Stimulated activated CD4-positive, alpha-beta T cell treated with anti-CD3 and anti-CD28 coated beads, Interleukin-1b, Interleukin-23, amount 100 ng/mL, for 1 hour (primary cell): ENCODE results near the gene CAMK4.
"Not testable (repeated sequence)": the region's sequence is repeated elsewhere in the genome, so short reads cannot be mapped to it uniquely, and the experiment has no call there.

Experiments used
- DNase-seq, 2 donors: peaks; one replicate each; pipeline ENCODE4 v3.0.0-alpha.2; 2020; ENCODE audit warnings: low read depth in 2 of 2

The CAMK4 gene

GRCh38 chr5:111310711-111311620, 86.8 kb downstream of the CAMK4 start:
- DNase-seq: no peak

GRCh38 chr5:111311666-111312065, 87.5 kb downstream of the CAMK4 start:
- no peak for DNase-seq

- DNase-seq: no peak
Observed at GRCh38 chr5:111313017-111313724, 89.0 kb downstream of the CAMK4 start.

GRCh38 chr5:111320953-111321352, 96.8 kb downstream of the CAMK4 start:
- no peak for DNase-seq

- DNase-seq: no peak
Observed at GRCh38 chr5:111321376-111321775, 97.2 kb downstream of the CAMK4 start.

GRCh38 chr5:111326551-111326950, 102.4 kb downstream of the CAMK4 start:
- DNase-seq: no peak

GRCh38 chr5:111337133-111337532, 112.9 kb downstream of the CAMK4 start:
- no peak for DNase-seq

GRCh38 chr5:111337688-111338087, 113.5 kb downstream of the CAMK4 start:
- no peak for DNase-seq

GRCh38 chr5:111345731-111346130, 121.5 kb downstream of the CAMK4 start:
- no peak for DNase-seq

- no peak for DNase-seq
Observed at GRCh38 chr5:111347021-111347420, 122.8 kb downstream of the CAMK4 start.

GRCh38 chr5:111348661-111349329, 124.6 kb downstream of the CAMK4 start:
- no peak for DNase-seq

- DNase-seq: no peak
Observed at GRCh38 chr5:111349429-111349828, 125.2 kb downstream of the CAMK4 start.

GRCh38 chr5:111353035-111353434, 128.9 kb downstream of the CAMK4 start:
- no peak for DNase-seq

- DNase-seq: not testable (repeated sequence)
Observed at GRCh38 chr5:111358726-111359125, 134.5 kb downstream of the CAMK4 start.

- DNase-seq: no peak
Observed at GRCh38 chr5:111360173-111360572, 136.0 kb downstream of the CAMK4 start.

- DNase-seq: no peak
Observed at GRCh38 chr5:111364992-111365391, 140.8 kb downstream of the CAMK4 start.

GRCh38 chr5:111366388-111366787, 142.2 kb downstream of the CAMK4 start:
- DNase-seq: no peak

GRCh38 chr5:111367115-111367514, 142.9 kb downstream of the CAMK4 start:
- DNase-seq: no peak

- no peak for DNase-seq
Observed at GRCh38 chr5:111372799-111373198, 148.6 kb downstream of the CAMK4 start.

- no peak for DNase-seq
Observed at GRCh38 chr5:111374380-111374779, 150.2 kb downstream of the CAMK4 start.

- no peak for DNase-seq
Observed at GRCh38 chr5:111375645-111376044, 151.5 kb downstream of the CAMK4 start.

- DNase-seq: no peak
Observed at GRCh38 chr5:111377306-111377705, 153.1 kb downstream of the CAMK4 start.
